NK-92 (cell line): ENCODE measurements around the gene DLL3.
"Not testable (repeated sequence)": the region's sequence is repeated elsewhere in the genome, so short reads cannot be mapped to it uniquely, and the experiment has no call there.

ENCODE experiments used
- DNase-seq: peaks from one replicate; lab custom pipeline; 2025; ENCODE audit not compliant: unreplicated experiment; lab: John Stamatoyannopoulos, UW

Gene DLL3, protein sequence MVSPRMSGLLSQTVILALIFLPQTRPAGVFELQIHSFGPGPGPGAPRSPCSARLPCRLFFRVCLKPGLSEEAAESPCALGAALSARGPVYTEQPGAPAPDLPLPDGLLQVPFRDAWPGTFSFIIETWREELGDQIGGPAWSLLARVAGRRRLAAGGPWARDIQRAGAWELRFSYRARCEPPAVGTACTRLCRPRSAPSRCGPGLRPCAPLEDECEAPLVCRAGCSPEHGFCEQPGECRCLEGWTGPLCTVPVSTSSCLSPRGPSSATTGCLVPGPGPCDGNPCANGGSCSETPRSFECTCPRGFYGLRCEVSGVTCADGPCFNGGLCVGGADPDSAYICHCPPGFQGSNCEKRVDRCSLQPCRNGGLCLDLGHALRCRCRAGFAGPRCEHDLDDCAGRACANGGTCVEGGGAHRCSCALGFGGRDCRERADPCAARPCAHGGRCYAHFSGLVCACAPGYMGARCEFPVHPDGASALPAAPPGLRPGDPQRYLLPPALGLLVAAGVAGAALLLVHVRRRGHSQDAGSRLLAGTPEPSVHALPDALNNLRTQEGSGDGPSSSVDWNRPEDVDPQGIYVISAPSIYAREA

DNA sequence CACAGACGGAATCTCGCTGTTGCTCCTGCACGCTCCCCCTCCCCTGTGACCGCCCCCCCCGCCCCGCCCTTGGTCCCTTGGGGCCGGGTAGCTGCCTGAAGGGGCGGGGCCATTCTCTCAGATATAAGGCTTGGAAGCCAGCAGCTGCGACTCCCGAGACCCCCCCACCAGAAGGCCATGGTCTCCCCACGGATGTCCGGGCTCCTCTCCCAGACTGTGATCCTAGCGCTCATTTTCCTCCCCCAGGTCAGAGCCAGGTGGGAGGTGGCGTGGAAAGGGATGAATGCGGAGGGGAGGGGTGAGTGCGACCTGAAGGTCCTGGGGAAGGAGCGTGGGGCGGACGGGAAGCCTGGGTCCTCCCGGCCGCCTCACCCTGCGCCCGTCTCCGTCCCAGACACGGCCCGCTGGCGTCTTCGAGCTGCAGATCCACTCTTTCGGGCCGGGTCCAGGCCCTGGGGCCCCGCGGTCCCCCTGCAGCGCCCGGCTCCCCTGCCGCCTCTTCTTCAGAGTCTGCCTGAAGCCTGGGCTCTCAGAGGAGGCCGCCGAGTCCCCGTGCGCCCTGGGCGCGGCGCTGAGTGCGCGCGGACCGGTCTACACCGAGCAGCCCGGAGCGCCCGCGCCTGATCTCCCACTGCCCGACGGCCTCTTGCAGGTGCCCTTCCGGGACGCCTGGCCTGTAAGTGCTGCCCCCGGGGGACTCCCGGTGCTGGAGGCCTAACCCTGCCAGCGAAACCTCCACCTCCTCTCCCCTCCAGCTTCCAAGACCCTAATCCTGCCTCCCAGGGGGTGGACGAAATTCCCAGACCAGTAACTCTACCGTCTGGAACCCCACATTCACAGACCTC is at the start of gene DLL3:
Gene DLL3, plus strand, starts transcription at position 150 of the 845 bp plus-strand sequence. Its CDS starts 28 bp downstream, at position 178.
- no peak for DNase-seq

DNA sequence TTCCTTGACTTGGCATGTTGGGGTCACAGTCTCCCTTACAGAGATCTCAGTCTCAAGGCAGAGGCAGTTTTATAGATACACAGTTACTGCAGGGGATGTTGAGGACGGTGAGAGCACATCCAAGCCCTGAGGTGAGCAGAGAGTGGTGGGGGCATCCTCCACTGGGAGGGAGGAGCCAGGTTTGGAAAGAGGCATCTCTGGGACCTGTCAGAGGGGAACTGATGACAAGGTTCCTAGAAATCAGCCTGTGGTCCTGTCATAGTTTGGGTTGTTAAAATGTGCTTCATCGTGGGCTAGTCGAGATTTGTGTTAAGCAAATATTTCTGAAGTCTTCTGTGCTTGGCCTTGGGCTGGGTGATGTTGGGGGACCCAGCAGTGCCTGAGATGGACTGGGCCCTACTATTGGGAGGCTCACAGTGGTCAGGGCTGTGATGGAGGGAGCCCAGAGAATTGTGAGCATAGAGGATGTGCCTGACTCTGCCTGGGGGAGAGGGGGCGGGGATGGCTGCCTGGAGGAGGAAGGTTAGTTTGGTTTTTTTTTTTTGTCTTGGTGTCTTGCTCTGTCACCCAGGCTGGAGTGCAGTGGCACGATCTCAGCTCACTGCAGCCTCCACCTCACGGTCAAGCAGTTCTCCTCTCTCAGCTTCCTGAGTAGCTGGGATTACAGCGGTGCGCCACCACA is 49.5 kb upstream of the DLL3 start:
- DNase-seq, result no peak

DNA sequence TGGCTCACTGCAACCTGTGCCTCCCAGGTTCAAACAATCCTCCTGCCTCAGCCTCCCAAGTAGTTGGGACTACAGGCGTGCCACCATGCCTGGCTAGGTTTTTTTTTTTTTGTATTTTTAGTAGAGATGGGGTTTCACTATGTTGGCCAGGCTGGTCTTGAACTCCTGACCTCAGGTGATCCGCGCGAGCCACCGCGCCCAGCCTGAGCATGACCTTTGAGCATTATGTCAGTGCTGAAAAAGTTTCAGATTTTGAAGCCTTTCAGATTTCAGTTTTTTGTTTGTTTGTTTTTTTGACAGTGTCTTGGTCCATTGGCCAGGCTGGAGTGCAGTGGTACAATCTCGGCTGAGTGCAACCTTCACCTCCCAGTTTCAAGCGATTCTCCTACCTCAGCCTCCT is 47.5 kb upstream of the DLL3 start:
- DNase-seq, result not testable (repeated sequence)

DNA sequence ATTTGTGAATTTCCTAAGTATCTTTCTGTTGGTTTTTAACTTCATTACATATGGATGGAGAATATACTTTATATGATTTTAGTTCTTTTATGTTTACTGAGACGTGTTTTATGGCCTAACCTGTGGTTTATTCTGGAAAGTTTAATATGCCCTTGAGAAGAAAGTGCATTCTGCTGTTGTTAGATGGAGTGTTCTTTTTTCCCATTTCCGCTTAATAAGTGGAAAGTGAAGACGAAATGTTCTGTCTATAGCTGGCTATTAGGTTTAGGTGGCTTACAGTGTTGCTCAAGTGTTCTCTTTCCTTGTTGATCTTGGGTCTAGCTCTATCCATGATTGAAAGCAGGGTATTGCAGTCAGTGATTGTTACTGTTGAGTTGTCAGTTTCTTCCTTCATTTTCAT is 35.3 kb upstream of the DLL3 start:
- DNase-seq, result no peak

DNA sequence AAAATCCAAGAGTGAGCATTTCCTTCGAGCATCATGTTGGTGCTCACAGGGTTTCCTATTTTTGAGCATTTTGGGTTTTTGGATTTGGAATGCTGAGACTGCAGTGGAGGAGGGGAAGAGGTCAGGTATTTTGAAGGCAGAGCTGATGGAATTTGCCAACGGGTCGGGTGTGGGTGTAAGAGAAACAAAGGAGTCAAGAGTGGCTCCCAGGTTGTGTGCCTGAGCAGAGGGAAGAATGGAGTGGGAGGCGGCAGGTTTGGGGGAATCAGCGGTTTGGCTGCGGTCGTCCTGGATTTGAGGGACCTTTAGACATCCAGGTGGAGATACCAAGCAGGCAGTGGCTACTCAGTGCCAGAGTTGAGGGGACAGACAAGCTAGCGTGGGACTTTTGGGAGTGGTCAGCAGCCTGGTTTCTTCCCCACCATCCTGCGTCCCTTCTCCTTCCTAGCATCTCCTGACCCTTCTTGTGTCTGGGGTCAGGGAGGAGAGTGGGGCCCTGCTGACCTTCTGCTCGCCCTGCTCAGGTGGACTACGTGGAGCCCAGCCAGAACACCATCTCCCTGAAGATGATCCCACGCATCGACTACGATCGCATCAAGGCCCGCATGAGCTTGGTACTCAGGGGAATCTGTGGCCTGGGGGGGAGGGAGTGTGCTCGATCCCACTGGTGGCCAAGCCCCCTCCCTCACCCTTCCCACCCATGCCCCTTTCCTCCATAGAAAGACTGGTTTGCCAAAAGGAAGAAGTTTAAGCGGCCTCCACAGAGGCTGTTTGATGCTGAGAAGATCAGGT is 32.6 kb upstream of the DLL3 start:
- no peak for DNase-seq

DNA sequence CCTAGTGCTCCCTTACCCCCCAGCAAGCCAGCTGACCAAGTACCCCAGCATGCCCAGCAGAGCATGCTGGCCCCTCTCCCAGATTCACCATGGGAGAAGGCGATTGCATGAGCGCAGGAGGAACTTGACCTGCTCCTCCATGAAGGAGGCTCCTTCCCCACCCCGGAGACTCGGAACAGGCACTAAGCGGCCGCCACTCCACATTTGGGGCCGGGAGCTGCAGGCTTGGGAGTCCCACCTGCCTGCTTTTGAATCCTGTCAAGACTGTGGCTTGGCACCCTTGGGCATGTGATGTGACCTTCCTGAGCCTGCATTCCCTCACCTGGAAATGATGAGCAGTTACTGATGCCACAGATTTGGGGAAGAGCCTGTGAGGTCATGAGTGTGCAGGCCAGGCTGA is 30.8 kb upstream of the DLL3 start:
- DNase-seq, result no peak

DNA sequence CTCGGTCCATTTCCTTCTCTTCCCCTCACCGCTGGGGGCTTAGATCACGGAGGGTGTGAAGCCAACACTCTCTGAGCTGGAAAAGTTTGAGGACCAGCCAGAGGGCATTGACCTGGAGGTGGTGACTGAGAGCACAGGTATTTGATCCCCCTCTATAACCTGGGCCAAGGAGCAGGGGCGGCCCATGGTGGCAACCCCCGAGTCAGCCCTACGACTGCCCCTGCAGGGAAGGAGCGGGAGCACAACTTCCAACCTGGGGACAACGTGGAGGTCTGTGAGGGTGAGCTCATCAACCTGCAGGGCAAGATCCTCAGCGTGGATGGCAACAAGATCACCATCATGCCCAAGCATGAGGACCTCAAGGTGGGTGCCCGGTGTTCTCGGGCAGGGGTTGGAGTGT is 29.7 kb upstream of the DLL3 start:
- no peak for DNase-seq

DNA sequence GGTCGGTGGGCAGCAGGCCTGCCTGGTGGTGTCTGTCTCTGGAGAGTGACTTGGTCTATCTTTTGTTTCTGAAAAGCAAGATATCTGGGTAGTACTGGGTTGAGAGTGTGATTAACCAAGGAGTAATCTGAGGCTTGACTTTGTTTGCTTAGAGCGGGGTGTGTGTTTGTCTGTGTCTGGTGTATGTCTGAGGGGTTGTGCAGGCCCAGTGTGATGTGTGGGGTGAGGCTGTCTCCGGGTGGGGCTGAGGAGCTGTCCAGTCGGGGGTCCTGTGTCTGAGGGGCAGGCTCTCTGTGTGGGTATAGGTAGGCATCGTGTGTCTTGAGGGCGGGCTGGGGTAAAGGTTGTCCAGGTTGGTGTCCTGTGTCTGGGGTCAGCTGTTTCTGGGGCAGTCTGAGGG is 29.2 kb upstream of the DLL3 start:
- no peak for DNase-seq

DNA sequence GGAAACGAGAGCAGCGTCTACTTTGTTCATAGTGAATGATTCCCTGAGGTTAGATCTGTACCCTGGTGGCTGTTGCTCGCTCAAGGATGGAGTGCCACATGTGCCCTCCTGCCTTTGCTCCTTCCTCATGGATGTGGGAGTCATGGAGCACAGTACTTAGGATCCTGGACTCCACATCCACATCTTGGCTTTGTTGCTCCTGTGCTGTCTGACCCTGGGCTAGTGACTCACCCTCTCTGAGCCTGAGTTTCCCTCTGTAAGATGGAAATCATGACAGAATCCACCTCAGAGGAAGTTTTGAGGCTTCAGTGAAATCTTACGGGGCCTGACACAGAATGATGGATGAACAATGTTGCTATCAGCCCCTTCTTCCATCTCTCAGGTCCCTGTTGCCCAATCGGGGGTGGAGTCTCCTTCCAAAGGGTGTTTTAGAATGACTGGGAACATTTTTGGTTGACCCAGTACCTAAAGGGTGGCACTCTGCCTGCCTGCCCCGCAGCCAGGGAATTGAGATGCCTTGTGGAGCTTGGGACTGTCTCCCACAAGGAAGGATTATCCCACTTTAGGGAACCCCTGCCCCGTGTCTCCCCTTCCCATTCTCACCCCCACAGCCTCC is 27.9 kb upstream of the DLL3 start:
- no peak for DNase-seq

DNA sequence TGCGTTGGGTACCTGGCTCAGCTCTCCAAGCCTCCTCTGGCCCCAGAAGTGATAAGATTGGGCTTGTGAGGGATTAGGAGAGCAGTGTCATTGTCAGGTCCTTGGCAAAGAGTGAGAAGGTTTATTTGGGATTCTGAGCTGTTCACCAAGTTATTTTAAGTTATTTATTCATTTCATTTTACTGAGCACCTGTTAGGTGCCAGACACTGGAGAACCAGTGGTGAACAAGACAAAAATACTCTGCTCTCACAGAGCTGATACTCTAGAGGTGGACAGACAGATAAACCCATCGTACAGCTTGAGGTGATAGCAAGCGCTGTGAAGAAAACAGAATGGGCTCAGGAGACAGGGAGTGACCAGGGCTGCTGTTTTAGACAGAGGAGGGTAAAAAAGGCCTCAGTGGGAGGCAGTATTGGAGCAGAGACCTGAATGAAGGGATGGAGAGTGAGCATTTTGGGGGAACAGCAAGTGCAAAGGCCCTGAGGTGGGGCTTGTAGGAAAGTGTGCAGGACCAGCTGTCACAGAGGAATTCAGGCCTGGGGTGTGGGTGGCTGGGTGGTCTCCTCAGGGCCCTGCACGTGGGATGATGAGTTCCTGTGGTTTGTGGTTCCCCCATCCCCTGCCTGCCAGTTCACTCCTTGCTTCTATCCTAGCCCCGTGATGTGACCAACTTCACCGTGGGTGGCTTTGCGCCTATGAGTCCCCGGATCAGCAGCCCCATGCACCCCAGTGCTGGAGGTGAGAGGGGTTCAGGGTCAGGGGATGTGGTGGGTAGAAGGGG is 26.8 kb upstream of the DLL3 start:
- no peak for DNase-seq

DNA sequence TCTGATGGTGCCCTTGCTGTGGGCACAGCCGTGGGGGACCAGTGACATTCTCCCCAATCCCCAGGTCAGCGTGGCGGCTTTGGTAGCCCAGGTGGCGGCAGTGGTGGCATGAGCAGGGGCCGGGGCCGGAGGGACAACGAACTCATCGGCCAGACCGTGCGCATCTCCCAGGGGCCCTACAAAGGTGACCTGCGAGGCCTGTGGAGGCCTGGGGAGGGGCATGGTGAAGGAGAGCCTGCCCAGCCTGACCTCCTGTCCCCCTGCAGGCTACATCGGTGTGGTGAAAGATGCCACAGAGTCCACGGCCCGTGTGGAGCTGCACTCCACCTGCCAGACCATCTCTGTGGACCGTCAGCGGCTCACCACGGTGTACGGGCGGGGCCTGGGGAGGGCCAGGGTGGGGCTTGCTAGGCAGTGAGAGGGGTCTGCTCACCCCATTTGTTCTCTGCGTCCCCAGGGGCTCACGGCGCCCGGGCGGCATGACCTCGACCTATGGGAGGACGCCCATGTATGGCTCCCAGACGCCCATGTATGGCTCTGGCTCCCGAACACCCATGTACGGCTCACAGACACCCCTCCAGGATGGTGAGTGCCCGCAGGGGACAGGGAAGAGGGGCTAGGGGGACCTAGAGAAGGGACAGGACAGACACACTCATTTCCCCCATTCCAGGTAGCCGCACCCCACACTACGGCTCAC is 25.9 kb upstream of the DLL3 start:
- no peak for DNase-seq

DNA sequence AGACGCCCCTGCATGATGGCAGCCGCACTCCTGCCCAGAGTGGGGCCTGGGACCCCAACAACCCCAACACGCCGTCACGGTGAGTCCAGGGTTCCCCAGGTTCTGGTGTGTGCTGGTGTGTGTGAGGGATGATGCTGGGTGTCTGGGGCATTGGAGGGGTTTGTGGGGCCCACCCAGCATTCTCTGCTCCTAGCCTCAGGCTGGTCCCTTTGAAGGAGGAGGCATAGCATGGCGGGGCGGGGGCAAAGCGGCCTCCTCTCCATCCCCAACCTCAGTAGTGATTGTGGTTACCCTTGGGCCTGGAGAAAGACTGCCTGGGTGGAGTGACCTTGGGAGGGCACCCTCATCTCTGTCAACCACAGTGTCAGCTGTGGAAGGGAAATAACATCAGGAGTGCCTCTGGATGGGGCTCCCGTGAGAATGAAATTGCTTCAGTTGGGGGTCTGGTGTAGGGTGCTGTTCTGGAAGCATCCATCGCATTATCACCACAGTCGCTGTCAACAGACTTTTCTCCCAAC is 25.2 kb upstream of the DLL3 start:
- no peak for DNase-seq

DNA sequence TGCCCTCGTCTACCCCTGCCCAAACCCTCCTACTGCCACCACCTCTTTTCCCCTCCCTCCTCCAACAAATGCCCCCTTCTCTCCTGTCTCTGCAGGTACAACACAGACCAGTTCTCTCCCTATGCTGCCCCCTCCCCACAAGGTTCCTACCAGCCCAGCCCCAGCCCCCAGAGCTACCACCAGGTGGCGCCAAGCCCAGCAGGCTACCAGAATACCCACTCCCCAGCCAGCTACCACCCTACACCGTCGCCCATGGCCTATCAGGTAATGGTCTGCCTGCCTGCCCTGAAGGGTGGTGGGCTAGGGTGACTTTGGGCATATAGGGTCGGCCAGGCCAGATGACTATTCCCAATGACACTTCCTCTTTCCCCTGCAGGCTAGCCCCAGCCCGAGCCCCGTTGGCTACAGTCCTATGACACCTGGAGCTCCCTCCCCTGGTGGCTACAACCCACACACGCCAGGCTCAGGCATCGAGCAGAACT is 24.6 kb upstream of the DLL3 start:
- no peak for DNase-seq

DNA sequence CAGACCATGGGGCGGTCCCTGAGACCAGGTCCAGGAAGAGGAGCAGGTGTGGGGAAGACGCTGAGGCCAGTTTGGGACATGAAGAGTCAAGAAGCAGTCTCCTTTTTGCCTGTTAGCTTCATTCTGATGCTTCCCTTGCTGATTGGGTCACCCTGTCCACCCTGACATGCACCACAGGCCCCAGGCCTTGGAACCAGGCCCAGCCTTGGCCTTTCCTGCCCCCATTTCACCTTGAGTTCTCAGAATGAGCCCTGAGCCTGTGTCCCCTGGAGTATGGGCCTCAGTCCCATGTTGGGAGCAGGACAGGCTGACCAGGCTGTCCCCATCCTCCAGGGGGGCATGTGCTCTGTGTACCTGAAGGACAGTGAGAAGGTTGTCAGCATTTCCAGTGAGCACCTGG is 23.0 kb upstream of the DLL3 start:
- DNase-seq, result no peak

DNA sequence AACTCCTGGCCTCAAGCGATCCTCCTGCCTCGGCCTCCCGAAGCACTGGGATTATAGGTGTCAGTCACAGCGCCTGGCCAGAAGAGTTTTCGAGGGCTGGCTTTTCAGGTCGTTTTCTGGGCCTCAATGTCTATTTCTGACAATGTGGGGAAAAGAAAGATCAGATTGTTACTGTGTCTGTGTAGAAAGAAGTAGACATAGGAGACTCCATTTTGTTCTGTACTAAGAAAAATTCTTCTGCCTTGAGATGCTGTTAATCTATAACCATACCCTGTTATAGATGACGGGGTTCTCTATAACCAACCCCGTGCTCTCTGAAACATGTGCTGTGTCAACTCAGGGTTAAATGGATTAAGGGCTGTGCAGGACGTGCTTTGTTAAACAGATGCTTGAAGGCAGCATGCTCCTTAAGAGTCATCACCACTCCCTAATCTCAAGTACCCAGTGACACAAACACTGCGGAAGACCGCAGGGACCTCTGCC is 19.4 kb upstream of the DLL3 start:
- not testable (repeated sequence) for DNase-seq

DNA sequence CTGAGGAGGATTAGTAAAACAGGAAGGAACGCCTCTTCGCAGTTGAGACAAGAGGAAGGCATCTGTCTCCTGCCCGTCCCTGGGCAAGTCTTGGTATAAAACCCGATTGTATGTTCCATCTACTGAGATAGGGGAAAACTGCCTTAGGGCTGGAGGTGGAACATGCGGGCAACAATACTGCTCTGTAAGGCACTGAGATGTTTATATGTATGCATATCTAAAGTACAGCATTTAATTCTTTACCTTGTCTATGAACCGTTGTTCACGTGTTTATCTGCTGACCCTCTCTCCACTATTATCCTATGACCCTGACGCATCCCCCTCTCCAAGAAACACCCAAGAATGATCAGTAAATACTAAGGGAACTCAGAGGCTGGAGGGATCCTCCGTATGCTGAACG is 18.8 kb upstream of the DLL3 start:
- DNase-seq, result no peak

DNA sequence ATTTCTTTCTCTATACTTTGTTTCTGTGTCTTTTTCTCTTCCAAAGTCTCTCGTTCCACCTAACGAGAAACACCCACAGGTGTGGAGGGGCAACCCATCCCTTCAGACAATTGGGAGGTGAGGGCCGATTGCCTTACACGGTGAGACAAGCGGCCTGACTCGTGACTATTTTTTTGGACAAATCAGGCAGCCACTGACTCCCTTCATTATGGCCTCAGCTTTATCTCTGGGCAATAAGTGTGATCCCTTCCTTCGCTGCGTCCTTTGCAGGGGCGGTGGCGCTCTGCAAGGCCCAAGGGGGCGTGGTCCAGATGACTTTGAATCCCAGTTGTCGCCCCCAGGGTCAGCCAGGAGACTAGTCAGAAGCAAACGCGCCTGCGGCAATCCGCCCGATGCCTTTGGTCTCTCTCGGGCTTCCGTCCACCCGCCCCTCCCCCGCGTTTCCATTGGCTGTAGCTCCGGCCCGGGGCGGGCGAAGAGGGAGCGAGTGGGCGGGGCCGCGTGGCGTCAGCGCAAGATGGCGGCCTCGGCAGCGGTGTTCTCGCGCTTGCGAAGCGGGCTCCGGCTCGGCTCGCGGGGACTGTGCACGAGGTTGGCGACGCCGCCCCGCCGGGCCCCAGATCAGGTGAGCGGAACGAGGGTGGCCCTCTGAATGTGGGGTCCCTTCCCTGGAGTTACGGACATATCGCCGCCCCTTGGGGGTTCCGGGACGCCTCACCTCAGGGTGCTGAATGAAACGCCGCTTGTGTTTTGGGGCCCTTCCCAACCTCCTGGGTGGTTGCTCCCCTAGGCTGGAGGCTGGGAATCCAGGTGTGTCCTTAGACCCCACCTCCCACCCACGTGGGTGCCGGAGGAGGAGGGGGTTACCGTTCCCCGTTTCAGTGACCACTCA is 18.2 kb upstream of the DLL3 start, which contains the start of gene TIMM50:
Gene TIMM50, plus strand, starts transcription at position 502 of the 892 bp plus-strand sequence. Its CDS starts 16 bp downstream, at position 518.
- DNase-seq, result peak; percentile 31
